Left ventricle myocardium inferior (tissue), 1 donor: Measurements from ENCODE around the gene PRAMEF20. TPM values are rescaled to one million over a fixed set of nuclear protein-coding genes. Genes with fewer than 3 reads are reported as not detected.
"Not testable (repeated sequence)": the region's sequence is repeated elsewhere in the genome, so short reads cannot be mapped to it uniquely, and the experiment has no call there.

Source experiments
- DNase-seq: peaks from one replicate; pipeline ENCODE4 v3.0.0-alpha.2; 2020
- H3K27ac ChIP-seq: fragments of 200-600 bp; replicated peaks from 2 replicates; pipeline ENCODE4 v1.8.0; 2021
- H3K27me3 ChIP-seq: fragments of 200-600 bp; 2 replicates; pipeline ENCODE4 v1.8.0; 2021; ENCODE audit warnings: low read depth
- H3K36me3 ChIP-seq: fragments of 200-600 bp; 2 replicates; pipeline ENCODE4 v1.8.0; 2021
- H3K4me1 ChIP-seq: fragments of 200-600 bp; 2 replicates; pipeline ENCODE4 v1.8.0; 2021
- H3K4me3 ChIP-seq: fragments of 200-600 bp; 2 replicates; pipeline ENCODE4 v1.8.0; 2021; ENCODE audit warnings: mild to moderate bottlenecking, moderate library complexity
- H3K9me3 ChIP-seq: fragments of 200-600 bp; replicated peaks from 2 replicates; pipeline ENCODE4 v1.8.0; 2021
- CTCF ChIP-seq: fragments of 200-600 bp; IDR thresholded peaks from 2 replicates; pipeline ENCODE4 v1.8.0; 2021; ENCODE audit warnings: antibody characterized with exemption, mild to moderate bottlenecking, borderline replicate concordance
- intact Hi-C: fragments of 100-400 bp; cut with micrococcal nuclease; formaldehyde crosslinking; loops from one replicate; pipeline ENCODE4 v1.11.0; 2022
- long read RNA-seq: library from polyadenylated mRNA; unstranded; transcript quantifications from one replicate; pipeline ENCODE4 v2.0.0, GENCODE V29; 2021
- total RNA-seq: library from RNA; stranded (reverse); fragmentation: NEBNext Ultra II Directional; extraction: Animal tissue kit (Norgen Biotek cat#: 25700); gene quantifications from one replicate; pipeline ENCODE4 v1.2.1, GENCODE V29; 2021
- donor health status: DM: no; HTN: yes; CAD: no; lungs with severe emphysema.

Gene PRAMEF20
- not detected for total RNA-seq
- long read RNA-seq: 0 reads

GRCh38 chr1:13410150-13410549 lies at the start of gene PRAMEF20:
PRAMEF20 (plus strand) TSS chr1:13410450; CDS start chr1:13416355, 5,905 bp downstream.
- H3K4me1 ChIP-seq, intact Hi-C loops, DNase-seq, H3K27ac ChIP-seq, H3K36me3 ChIP-seq, H3K4me3 ChIP-seq, H3K9me3 ChIP-seq: not testable (repeated sequence)
- H3K27me3 ChIP-seq: peaks cover 55% of the 10 kb centered on the region

- H3K27ac ChIP-seq, H3K4me3 ChIP-seq, H3K4me1 ChIP-seq, DNase-seq, intact Hi-C loops, H3K9me3 ChIP-seq, H3K27me3 ChIP-seq, H3K36me3 ChIP-seq: not testable (repeated sequence)
These were observed 47.9 kb upstream of the PRAMEF20 start for GRCh38 chr1:13362364-13362763.

GRCh38 chr1:13364928-13365327 lies 45.3 kb upstream of the PRAMEF20 start:
- H3K4me1 ChIP-seq, intact Hi-C loops, H3K36me3 ChIP-seq, H3K4me3 ChIP-seq, H3K9me3 ChIP-seq, DNase-seq, H3K27me3 ChIP-seq, H3K27ac ChIP-seq: not testable (repeated sequence)

GRCh38 chr1:13366536-13366935 lies 43.7 kb upstream of the PRAMEF20 start:
- H3K9me3 ChIP-seq, H3K27ac ChIP-seq, intact Hi-C loops, DNase-seq, H3K4me1 ChIP-seq, H3K36me3 ChIP-seq, H3K4me3 ChIP-seq: not testable (repeated sequence)
- peaks cover 11% of the 10 kb centered on the region for H3K27me3 ChIP-seq

GRCh38 chr1:13368544-13368943 lies 41.7 kb upstream of the PRAMEF20 start:
- DNase-seq, H3K9me3 ChIP-seq, H3K27ac ChIP-seq, intact Hi-C loops, H3K36me3 ChIP-seq, H3K4me3 ChIP-seq, H3K4me1 ChIP-seq: not testable (repeated sequence)
- peak; percentile 14 for TF ChIP-seq CTCF
- peaks cover 29% of the 10 kb centered on the region for H3K27me3 ChIP-seq

- H3K4me3 ChIP-seq, H3K9me3 ChIP-seq, H3K27ac ChIP-seq, DNase-seq, intact Hi-C loops, H3K4me1 ChIP-seq, H3K36me3 ChIP-seq: not testable (repeated sequence)
- peaks cover 11% of the 10 kb centered on the region for H3K27me3 ChIP-seq
These were observed 31.3 kb upstream of the PRAMEF20 start for GRCh38 chr1:13378983-13379382.

GRCh38 chr1:13380380-13380779 lies 29.9 kb upstream of the PRAMEF20 start:
- H3K4me3 ChIP-seq, H3K27ac ChIP-seq, DNase-seq: not testable (repeated sequence)

GRCh38 chr1:13389332-13389731 lies 20.9 kb upstream of the PRAMEF20 start, which contains the start of gene PRAMEF17:
PRAMEF17 (plus strand) TSS chr1:13389632; CDS start chr1:13389658, 26 bp downstream.
- DNase-seq, H3K4me3 ChIP-seq, H3K9me3 ChIP-seq, H3K4me1 ChIP-seq, H3K36me3 ChIP-seq, H3K27ac ChIP-seq, intact Hi-C loops: not testable (repeated sequence)
- H3K27me3 ChIP-seq: peaks cover 39% of the 10 kb centered on the region

More at GRCh38 chr1:13380380-13380779, 29.9 kb upstream of the PRAMEF20 start:
- H3K36me3 ChIP-seq, H3K4me1 ChIP-seq, H3K9me3 ChIP-seq, intact Hi-C loops, H3K27me3 ChIP-seq: not testable (repeated sequence)

GRCh38 chr1:13393004-13393403 lies 17.2 kb upstream of the PRAMEF20 start:
- DNase-seq, H3K9me3 ChIP-seq, H3K4me1 ChIP-seq, H3K4me3 ChIP-seq, H3K36me3 ChIP-seq, H3K27ac ChIP-seq, intact Hi-C loops: not testable (repeated sequence)
- H3K27me3 ChIP-seq: peaks cover 43% of the 10 kb centered on the region

GRCh38 chr1:13394761-13395160 lies 15.5 kb upstream of the PRAMEF20 start:
- intact Hi-C loops, H3K4me3 ChIP-seq, DNase-seq, H3K27ac ChIP-seq, H3K36me3 ChIP-seq, H3K9me3 ChIP-seq, H3K4me1 ChIP-seq: not testable (repeated sequence)
- peaks cover 46% of the 10 kb centered on the region for H3K27me3 ChIP-seq

- H3K4me1 ChIP-seq, DNase-seq, H3K36me3 ChIP-seq, intact Hi-C loops, H3K27ac ChIP-seq, H3K4me3 ChIP-seq, H3K9me3 ChIP-seq: not testable (repeated sequence)
- peaks cover 48% of the 10 kb centered on the region for H3K27me3 ChIP-seq
These were observed 14.9 kb upstream of the PRAMEF20 start for GRCh38 chr1:13395311-13395710.
